Neural cell (in vitro differentiated cells): Measurements from ENCODE around the gene ETNK2. TPM values are rescaled to one million over a fixed set of nuclear protein-coding genes. Genes with fewer than 3 reads are reported as not detected.

Source experiments
- H2AFZ ChIP-seq: fragments of 200-600, 300-800 bp; sonication (generic), shearing (Covaris generic); 2 replicates; pipeline ENCODE4 v1.6.0; 2014; ENCODE audit warnings: low read depth, mild to moderate bottlenecking, antibody characterized with exemption, low read length, moderate library complexity
- H3F3A ChIP-seq: fragments of 200-600 bp; shearing (Covaris generic); 2 replicates; pipeline ENCODE4 v1.6.1; 2016; ENCODE audit warnings: mild to moderate bottlenecking, moderate library complexity, mixed read lengths, antibody characterized with exemption, low read length; ENCODE audit not compliant: insufficient read depth, poor library complexity, severe bottlenecking
- H3K27ac ChIP-seq: fragments of 200-600, 300-800 bp; sonication (generic), shearing (Covaris generic); 2 replicates; pipeline ENCODE4 v1.5.1; 2014; ENCODE audit warnings: mild to moderate bottlenecking, low read length, moderate library complexity
- H3K27me3 ChIP-seq: fragments of 300-800, 200-600 bp; sonication (generic), shearing (Covaris generic); 2 replicates; pipeline ENCODE4 v1.6.0; 2014; ENCODE audit warnings: mild to moderate bottlenecking, low read depth, low read length, moderate library complexity; ENCODE audit not compliant: insufficient read depth
- H3K36me3 ChIP-seq: fragments of 300-800, 200-600 bp; sonication (generic), shearing (Covaris generic); 2 replicates; pipeline ENCODE4 v1.5.1; 2014; ENCODE audit warnings: mild to moderate bottlenecking, antibody characterized with exemption, low read length, moderate library complexity; ENCODE audit not compliant: insufficient read depth
- H3K4me2 ChIP-seq: fragments of 300-800, 200-600 bp; sonication (generic), shearing (Covaris generic); 2 replicates; pipeline ENCODE4 v1.6.0; 2014; ENCODE audit warnings: mild to moderate bottlenecking, low read length
- H3K4me3 ChIP-seq: fragments of 300-800, 200-600 bp; sonication (generic), shearing (Covaris generic); 2 replicates; pipeline ENCODE4 v1.5.1; 2014; ENCODE audit warnings: mild to moderate bottlenecking, low read length, moderate library complexity
- H3K79me2 ChIP-seq: fragments of 200-600 bp; shearing (Covaris generic); replicated peaks from 2 replicates; pipeline ENCODE4 v1.6.0; 2014; ENCODE audit warnings: mild to moderate bottlenecking, low read length, moderate library complexity; ENCODE audit not compliant: insufficient read depth
- H3K9ac ChIP-seq: fragments of 300-800, 200-600 bp; sonication (generic), shearing (Covaris generic); 2 replicates; pipeline ENCODE4 v1.6.1; 2016; ENCODE audit warnings: mild to moderate bottlenecking, low read length, mixed read lengths
- H3K9me2 ChIP-seq: fragments of 200-600 bp; shearing (Covaris generic); 2 replicates; pipeline ENCODE4 v1.6.1; 2016; ENCODE audit warnings: mild to moderate bottlenecking, low read length, mixed read lengths; ENCODE audit not compliant: insufficient read depth
- H3K9me3 ChIP-seq: fragments of 200-600, 300-800 bp; sonication (generic), shearing (Covaris generic); 2 replicates; pipeline ENCODE4 v1.6.1; 2016; ENCODE audit warnings: mild to moderate bottlenecking, mixed run types, low read length, moderate library complexity, mixed read lengths
- H4K20me1 ChIP-seq: fragments of 200-600 bp; shearing (Covaris generic); 2 replicates; pipeline ENCODE4 v1.6.1; 2016; ENCODE audit warnings: mild to moderate bottlenecking, mixed run types; ENCODE audit not compliant: insufficient read depth
- EP300 ChIP-seq: fragments of 450-650 bp; conservative IDR thresholded peaks from 2 replicates; pipeline ENCODE4 v1.6.1; 2014; ENCODE audit warnings: antibody characterized with exemption, mild to moderate bottlenecking, moderate library complexity; ENCODE audit not compliant: poor library complexity, severe bottlenecking
- EZH2 ChIP-seq: fragments of 200-600, 300-800 bp; shearing (Covaris generic), sonication (generic); IDR thresholded peaks from 2 replicates; pipeline ENCODE4 v1.6.1; 2014; ENCODE audit warnings: antibody characterized with exemption, low read length, borderline replicate concordance, mild to moderate bottlenecking; ENCODE audit not compliant: insufficient read depth, poor library complexity, severe bottlenecking
- MXI1 ChIP-seq: fragments of 450-650 bp; conservative IDR thresholded peaks from 2 replicates; pipeline ENCODE4 v1.6.1; 2014; ENCODE audit warnings: antibody characterized with exemption, mild to moderate bottlenecking; ENCODE audit not compliant: poor library complexity, severe bottlenecking
- POLR2AphosphoS5 ChIP-seq: IDR thresholded peaks from 2 replicates; pipeline ENCODE4 v1.6.1; 2012
- RAD21 ChIP-seq: fragments of 450-650 bp; conservative IDR thresholded peaks from 2 replicates; pipeline ENCODE4 v1.6.1; 2014; ENCODE audit warnings: antibody characterized with exemption, mild to moderate bottlenecking, moderate library complexity
- REST ChIP-seq: IDR thresholded peaks from 2 replicates; pipeline ENCODE4 v1.6.1; 2012; ENCODE audit warnings: borderline replicate concordance
- SMC3 ChIP-seq: fragments of 450-650 bp; conservative IDR thresholded peaks from 2 replicates; pipeline ENCODE4 v1.6.1; 2014; ENCODE audit warnings: antibody characterized with exemption, mild to moderate bottlenecking, moderate library complexity; ENCODE audit not compliant: poor library complexity
- TAF1 ChIP-seq: IDR thresholded peaks from 2 replicates; pipeline ENCODE4 v1.6.1; 2012; ENCODE audit warnings: low read depth
- polyA plus RNA-seq: library from polyadenylated mRNA; depleted of rRNA; stranded (reverse); fragments of >200 nt; gene quantifications from 2 replicates; pipeline ENCODE4 v1.2.3, GENCODE V29; 2014
- TF ChIP-seq, protein P1 (sequence below): fragments of 450-650 bp; IDR thresholded peaks from 2 replicates; pipeline ENCODE4 v1.5.1; 2014; ENCODE audit warnings: antibody characterized with exemption, mild to moderate bottlenecking, moderate library complexity; ENCODE audit not compliant: poor library complexity, severe bottlenecking

Gene ETNK2
- polyA plus RNA-seq, 1 donor from 2014 or later, result 26.7 TPM

DNA sequence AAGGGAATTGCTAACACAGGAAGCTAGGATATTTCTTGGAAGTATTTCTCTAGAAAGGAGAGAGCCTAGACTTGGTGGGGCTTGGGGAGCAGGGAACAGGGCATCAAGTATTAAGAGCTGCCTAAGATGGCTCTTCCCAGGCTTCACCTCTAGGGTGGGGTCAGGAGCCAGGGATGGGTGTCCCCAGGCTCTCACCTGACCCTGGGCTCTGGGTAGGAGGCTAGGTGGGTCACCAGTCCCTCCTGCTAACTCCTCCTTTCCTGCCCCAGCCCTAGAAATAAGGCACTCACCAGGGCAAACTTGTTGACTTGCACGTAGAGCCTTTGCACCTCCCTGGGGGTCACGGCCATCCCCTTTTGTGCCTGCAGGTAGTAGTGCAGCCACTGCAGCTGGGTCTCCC, 15.0 kb downstream of the ETNK2 start:
- no peaks in the 10 kb centered on the region for H4K20me1 ChIP-seq
- no peak overlapping the region for H2AFZ ChIP-seq
- no peaks in the 10 kb centered on the region for H3K9me2 ChIP-seq
- no peak overlapping the region for H3K27ac ChIP-seq
- no peak for TF ChIP-seq SMC3
- TF ChIP-seq TAF1, result no peak
- TF ChIP-seq, protein P1, sequence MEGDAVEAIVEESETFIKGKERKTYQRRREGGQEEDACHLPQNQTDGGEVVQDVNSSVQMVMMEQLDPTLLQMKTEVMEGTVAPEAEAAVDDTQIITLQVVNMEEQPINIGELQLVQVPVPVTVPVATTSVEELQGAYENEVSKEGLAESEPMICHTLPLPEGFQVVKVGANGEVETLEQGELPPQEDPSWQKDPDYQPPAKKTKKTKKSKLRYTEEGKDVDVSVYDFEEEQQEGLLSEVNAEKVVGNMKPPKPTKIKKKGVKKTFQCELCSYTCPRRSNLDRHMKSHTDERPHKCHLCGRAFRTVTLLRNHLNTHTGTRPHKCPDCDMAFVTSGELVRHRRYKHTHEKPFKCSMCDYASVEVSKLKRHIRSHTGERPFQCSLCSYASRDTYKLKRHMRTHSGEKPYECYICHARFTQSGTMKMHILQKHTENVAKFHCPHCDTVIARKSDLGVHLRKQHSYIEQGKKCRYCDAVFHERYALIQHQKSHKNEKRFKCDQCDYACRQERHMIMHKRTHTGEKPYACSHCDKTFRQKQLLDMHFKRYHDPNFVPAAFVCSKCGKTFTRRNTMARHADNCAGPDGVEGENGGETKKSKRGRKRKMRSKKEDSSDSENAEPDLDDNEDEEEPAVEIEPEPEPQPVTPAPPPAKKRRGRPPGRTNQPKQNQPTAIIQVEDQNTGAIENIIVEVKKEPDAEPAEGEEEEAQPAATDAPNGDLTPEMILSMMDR, result no peak
- no peak for TF ChIP-seq EP300
- TF ChIP-seq MXI1, result no peak
- TF ChIP-seq REST, result no peak
- TF ChIP-seq POLR2AphosphoS5, result no peak
- TF ChIP-seq RAD21, result no peak
- TF ChIP-seq EZH2, result no peak
- no peak overlapping the region for H3K4me3 ChIP-seq
- no peak overlapping the region for H3K4me2 ChIP-seq
- H3K27me3 ChIP-seq, result no peaks in the 10 kb centered on the region
- H3F3A ChIP-seq, result no peaks in the 10 kb centered on the region
- H3K36me3 ChIP-seq, result no peaks in the 10 kb centered on the region
- no peaks in the 10 kb centered on the region for H3K79me2 ChIP-seq
- H3K9ac ChIP-seq, result no peak overlapping the region
- H3K9me3 ChIP-seq, result no peaks in the 10 kb centered on the region

DNA sequence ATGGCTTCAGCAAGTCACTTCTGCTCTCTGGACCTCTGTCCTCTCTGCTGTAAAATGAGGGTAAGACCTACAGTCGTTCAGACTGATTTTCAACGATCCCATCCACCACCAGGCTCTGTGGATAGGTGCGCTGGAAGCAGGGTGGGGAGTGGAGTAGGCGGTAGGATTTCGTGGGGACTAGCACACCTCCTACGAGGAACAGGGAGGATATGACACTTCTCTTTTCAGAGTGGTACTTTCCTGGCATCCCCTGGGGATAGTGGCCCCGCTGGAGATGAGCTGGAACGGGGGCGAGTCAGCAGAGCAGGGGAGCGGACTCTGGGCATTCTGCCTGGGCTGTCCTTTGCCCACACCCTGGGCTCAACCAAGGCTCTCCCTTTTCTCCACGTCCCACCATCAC, 17.7 kb downstream of the ETNK2 start:
- Histone ChIP-seq H3K4me2 (no peak overlapping the region), H4K20me1 (no peaks in the 10 kb centered on the region), H3K79me2 (no peaks in the 10 kb centered on the region), H3K9me3 (no peaks in the 10 kb centered on the region), H3K9me2 (no peaks in the 10 kb centered on the region), H3K27me3 (no peaks in the 10 kb centered on the region), H3K9ac (no peak overlapping the region), H3K4me3 (no peak overlapping the region), H3F3A (no peaks in the 10 kb centered on the region), H3K36me3 (no peaks in the 10 kb centered on the region), H3K27ac (no peak overlapping the region), H2AFZ (no peak overlapping the region)
- no peak for TF ChIP-seq REST
- no peak for TF ChIP-seq TAF1
